GM18517 (cell line): Measurements from ENCODE around the gene SPOCD1.

Source experiments
- ATAC-seq: cut with Tn5 transposase; IDR thresholded peaks from one replicate; pipeline ENCODE4 v1.9.1; 2021; ENCODE audit warnings: mild to moderate bottlenecking, moderate library complexity; ENCODE audit not compliant: unreplicated experiment

The SPOCD1 gene

GRCh38 chr1:31773861-31774260 is 42.0 kb downstream of the SPOCD1 start:
- ATAC-seq: no peak

- no peak for ATAC-seq
These were observed 43.1 kb downstream of the SPOCD1 start for GRCh38 chr1:31772669-31773248.

- ATAC-seq: no peak
These were observed 43.7 kb downstream of the SPOCD1 start for GRCh38 chr1:31771891-31772668.

GRCh38 chr1:31769720-31770390 is 46.0 kb downstream of the SPOCD1 start:
- ATAC-seq: no peak

- ATAC-seq: no peak
These were observed 46.7 kb downstream of the SPOCD1 start for GRCh38 chr1:31768939-31769704.

GRCh38 chr1:31768407-31768907 is 47.4 kb downstream of the SPOCD1 start:
- no peak for ATAC-seq

- no peak for ATAC-seq
These were observed 48.6 kb downstream of the SPOCD1 start for GRCh38 chr1:31767225-31767624.

GRCh38 chr1:31765516-31765915 is 50.3 kb downstream of the SPOCD1 start:
- no peak for ATAC-seq

- ATAC-seq: no peak
These were observed 50.8 kb downstream of the SPOCD1 start for GRCh38 chr1:31765041-31765467.

- ATAC-seq: no peak
These were observed 51.3 kb downstream of the SPOCD1 start, which contains the start of gene ADGRB2 for GRCh38 chr1:31764312-31765040. TSS of gene ADGRB2 (minus strand) at chr1:31764340. CDS start at chr1:31757221, 7,119 bp downstream.

- ATAC-seq: no peak
These were observed 52.0 kb downstream of the SPOCD1 start for GRCh38 chr1:31763671-31764311.

GRCh38 chr1:31762726-31763670 is 52.8 kb downstream of the SPOCD1 start:
- no peak for ATAC-seq

GRCh38 chr1:31762323-31762722 is 53.5 kb downstream of the SPOCD1 start:
- no peak for ATAC-seq

GRCh38 chr1:31761883-31762282 is 53.9 kb downstream of the SPOCD1 start:
- no peak for ATAC-seq

GRCh38 chr1:31760471-31761470 is 55.1 kb downstream of the SPOCD1 start:
- ATAC-seq: no peak

- ATAC-seq: no peak
These were observed 56.4 kb downstream of the SPOCD1 start for GRCh38 chr1:31759298-31760023.

GRCh38 chr1:31758823-31759222 is 57.0 kb downstream of the SPOCD1 start:
- ATAC-seq: no peak
